Fibroblast of lung (primary cell): ENCODE measurements around the gene G0S2. TPM values are rescaled to one million over a fixed set of nuclear protein-coding genes. Genes with fewer than 3 reads are reported as not detected.

ENCODE experiments used
- DNase-seq, 2 donors: peaks; one replicate each; pipeline versions ENCODE4 v3.0.0 to v3.0.0-alpha.2; 2010; ENCODE audit warnings: low read depth in 2 of 2
- H2AFZ ChIP-seq: 2 replicates; pipeline ENCODE4 v1.5.1; 2012; ENCODE audit warnings: low read length, control low read depth, inconsistent platforms
- H3K27ac ChIP-seq: 2 replicates; pipeline ENCODE4 v1.5.1; 2011; ENCODE audit warnings: low read length, control low read depth; ENCODE audit not compliant: insufficient read depth
- H3K27me3 ChIP-seq: 2 replicates; pipeline ENCODE4 v1.5.1; 2011; ENCODE audit warnings: mild to moderate bottlenecking, low read length; ENCODE audit not compliant: control insufficient read depth, insufficient read depth
- H3K36me3 ChIP-seq: 2 replicates; pipeline ENCODE4 v1.5.1; 2011; ENCODE audit warnings: low read length; ENCODE audit not compliant: control insufficient read depth, insufficient read depth
- H3K4me1 ChIP-seq: 2 replicates; pipeline ENCODE4 v1.5.1; 2011; ENCODE audit warnings: low read length; ENCODE audit not compliant: control insufficient read depth, insufficient read depth; ENCODE audit errors: extremely low read depth
- H3K4me2 ChIP-seq: 2 replicates; pipeline ENCODE4 v1.5.1; 2011; ENCODE audit warnings: low read length, control low read depth; ENCODE audit not compliant: insufficient read depth; ENCODE audit errors: extremely low read depth
- H3K4me3 ChIP-seq, 4 experiments: fragments of 200-600 bp in 1 of 4; sonication (generic) in 1 of 4; replicated peaks in 1 of 4; 2 replicates each; pipeline ENCODE4 v1.5.1; 2011 to 2016; ENCODE audit warnings: low read length in 4 of 4, low read depth in 3 of 4, mild to moderate bottlenecking in 3 of 4, control low read depth in 2 of 4, inconsistent platforms in 1 of 4, mixed read lengths in 1 of 4; ENCODE audit not compliant: insufficient read depth in 1 of 4; ENCODE audit errors: control extremely low read depth in 1 of 4
- H3K79me2 ChIP-seq: 2 replicates; pipeline ENCODE4 v1.5.1; 2012; ENCODE audit warnings: mild to moderate bottlenecking, low read length, inconsistent platforms; ENCODE audit not compliant: control insufficient read depth, insufficient read depth
- H3K9ac ChIP-seq: 2 replicates; pipeline ENCODE4 v1.5.1; 2011; ENCODE audit warnings: mild to moderate bottlenecking, low read length, control low read depth; ENCODE audit not compliant: insufficient read depth
- H3K9me3 ChIP-seq: 2 replicates; pipeline ENCODE4 v1.5.1; 2012; ENCODE audit warnings: low read depth, low read length; ENCODE audit not compliant: control insufficient read depth, insufficient read depth
- H4K20me1 ChIP-seq: 2 replicates; pipeline ENCODE4 v1.5.1; 2011; ENCODE audit warnings: low read length; ENCODE audit not compliant: control insufficient read depth, insufficient read depth; ENCODE audit errors: extremely low read depth
- EZH2 ChIP-seq: IDR thresholded peaks from 2 replicates; pipeline ENCODE4 v1.5.1; 2012; ENCODE audit warnings: low read length, control low read depth, mild to moderate bottlenecking; ENCODE audit errors: missing control alignments
- polyA plus RNA-seq, 2 donors: library from polyadenylated mRNA; depleted of rRNA in 1 of 2; stranded (reverse) in 1 of 2; unstranded in 1 of 2; fragments of >200 nt; gene quantifications; 2 replicates each; pipeline ENCODE4 v1.2.1, GENCODE V29; 2011 to 2012; ENCODE audit warnings: missing spikeins in 1 of 2
- total RNA-seq: library from RNA; depleted of rRNA; stranded (reverse); fragments of >200 nt; gene quantifications from 2 replicates; pipeline ENCODE4 v1.2.1, GENCODE V29; 2014
- TF ChIP-seq, protein P1 (sequence below), 2 donors: IDR thresholded peaks in 1 of 2; conservative IDR thresholded peaks in 1 of 2; 1 replicate in 1 of 2; 2 replicates in 1 of 2; pipeline ENCODE4 v1.5.1; 2011 to 2012; ENCODE audit warnings: low read length in 2 of 2, control low read depth in 1 of 2, inconsistent platforms in 1 of 2, low read depth in 1 of 2, mild to moderate bottlenecking in 1 of 2

The G0S2 gene
- total and polyA plus RNA-seq, 2 donors (not counting 1 experiment from before 2014, with no cell fraction given), result 3.9 to 79.1 TPM

DNA sequence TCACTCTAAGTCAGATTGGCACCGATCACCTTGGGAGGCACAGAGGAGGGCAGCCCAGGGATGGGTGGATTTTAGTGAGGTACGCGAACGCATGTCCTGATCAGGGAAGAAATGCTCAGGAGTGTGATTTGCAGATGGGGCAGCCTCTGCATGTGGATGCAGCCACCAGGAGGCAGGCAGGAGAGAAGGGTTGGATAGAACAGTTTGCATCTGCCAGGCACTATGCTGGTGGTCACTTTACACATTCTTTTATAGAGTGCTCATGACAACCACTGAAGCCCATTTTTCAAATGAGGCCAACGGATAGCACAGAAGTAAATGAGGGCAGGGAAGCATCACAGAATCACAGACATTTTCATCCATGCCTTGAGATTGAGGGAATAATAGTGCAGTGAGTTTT lies 28.7 kb upstream of the G0S2 start:
- TF ChIP-seq, protein P1, sequence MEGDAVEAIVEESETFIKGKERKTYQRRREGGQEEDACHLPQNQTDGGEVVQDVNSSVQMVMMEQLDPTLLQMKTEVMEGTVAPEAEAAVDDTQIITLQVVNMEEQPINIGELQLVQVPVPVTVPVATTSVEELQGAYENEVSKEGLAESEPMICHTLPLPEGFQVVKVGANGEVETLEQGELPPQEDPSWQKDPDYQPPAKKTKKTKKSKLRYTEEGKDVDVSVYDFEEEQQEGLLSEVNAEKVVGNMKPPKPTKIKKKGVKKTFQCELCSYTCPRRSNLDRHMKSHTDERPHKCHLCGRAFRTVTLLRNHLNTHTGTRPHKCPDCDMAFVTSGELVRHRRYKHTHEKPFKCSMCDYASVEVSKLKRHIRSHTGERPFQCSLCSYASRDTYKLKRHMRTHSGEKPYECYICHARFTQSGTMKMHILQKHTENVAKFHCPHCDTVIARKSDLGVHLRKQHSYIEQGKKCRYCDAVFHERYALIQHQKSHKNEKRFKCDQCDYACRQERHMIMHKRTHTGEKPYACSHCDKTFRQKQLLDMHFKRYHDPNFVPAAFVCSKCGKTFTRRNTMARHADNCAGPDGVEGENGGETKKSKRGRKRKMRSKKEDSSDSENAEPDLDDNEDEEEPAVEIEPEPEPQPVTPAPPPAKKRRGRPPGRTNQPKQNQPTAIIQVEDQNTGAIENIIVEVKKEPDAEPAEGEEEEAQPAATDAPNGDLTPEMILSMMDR (conservative IDR thresholded peaks at IDR 0.05 in 1 of 2, IDR thresholded peaks at IDR 0.05 in 1 of 2; ENCODE audit: low read depth in 1 of 2, low read length in 2 of 2), result peak; percentile 41 to 49
- no peak for TF ChIP-seq EZH2
- Histone ChIP-seq H3K9ac (no peak overlapping the region), H3K27me3 (no peaks in the 10 kb centered on the region), H3K27ac (no peak overlapping the region), H2AFZ (no peak overlapping the region), H4K20me1 (no peaks in the 10 kb centered on the region), H3K36me3 (no peaks in the 10 kb centered on the region), H3K79me2 (no peaks in the 10 kb centered on the region), H3K4me1 (peaks cover 53% of the 10 kb centered on the region), H3K9me3 (no peaks in the 10 kb centered on the region), H3K4me3 (no peak overlapping the region), H3K4me2 (peak overlapping the region; percentile 5)
- DNase-seq, result peak; percentile 56 to 73

DNA sequence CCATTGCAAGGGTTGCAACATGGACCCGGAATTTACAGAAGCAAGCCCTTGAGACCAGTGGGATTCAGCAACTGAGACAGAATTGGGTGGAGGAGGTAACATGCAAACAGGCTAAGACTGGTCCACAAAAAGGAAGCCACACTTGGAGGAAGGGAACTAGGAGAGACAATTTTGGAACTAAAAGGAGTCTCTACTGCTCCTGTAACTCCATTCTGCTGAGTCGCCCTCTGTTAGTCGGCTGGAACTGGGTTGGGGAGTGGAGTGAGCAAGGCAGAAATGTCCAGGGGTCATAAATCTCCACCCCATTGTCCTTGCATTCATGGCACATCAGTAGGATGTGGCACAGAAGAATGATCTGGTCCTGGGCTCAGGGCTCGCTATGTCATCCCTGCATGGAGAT lies 28.1 kb upstream of the G0S2 start:
- peak overlapping the region; percentile 5 for H3K4me2 ChIP-seq

DNA sequence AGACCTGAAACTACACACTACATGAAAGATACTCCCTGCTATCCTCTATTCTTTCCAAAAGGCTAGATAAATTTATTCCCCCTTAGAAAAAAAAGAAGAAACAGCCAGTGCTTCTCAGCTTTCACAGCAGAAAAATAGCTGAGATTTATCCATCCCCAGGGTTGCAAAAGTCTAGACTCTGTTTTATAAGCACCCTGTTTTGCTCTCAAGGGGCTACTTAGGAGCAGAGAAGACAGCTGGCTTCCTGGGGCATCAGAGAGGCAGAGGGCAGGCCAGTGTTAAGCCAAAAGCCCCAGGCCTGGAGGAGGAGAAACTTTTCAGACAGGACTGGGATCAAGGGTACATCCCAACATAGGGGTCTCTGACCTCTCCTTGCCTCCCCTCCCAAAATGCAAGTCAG lies 26.9 kb upstream of the G0S2 start:
- no peaks in the 10 kb centered on the region for H3K27me3 ChIP-seq
- no peak overlapping the region for H3K27ac ChIP-seq
- H3K36me3 ChIP-seq, result no peaks in the 10 kb centered on the region
- H3K4me1 ChIP-seq, result peaks cover 43% of the 10 kb centered on the region
- DNase-seq, result no peak
- TF ChIP-seq EZH2, result no peak
- TF ChIP-seq, protein P1 (conservative IDR thresholded peaks at IDR 0.05 in 1 of 2, IDR thresholded peaks at IDR 0.05 in 1 of 2; ENCODE audit: low read depth in 1 of 2, low read length in 2 of 2), result no peak
- H3K9ac ChIP-seq, result no peak overlapping the region
- no peaks in the 10 kb centered on the region for H3K79me2 ChIP-seq
- H3K4me2 ChIP-seq, result no peak overlapping the region
- H3K4me3 ChIP-seq, result no peak overlapping the region
- H4K20me1 ChIP-seq, result no peaks in the 10 kb centered on the region
- H2AFZ ChIP-seq, result no peak overlapping the region
- H3K9me3 ChIP-seq, result no peaks in the 10 kb centered on the region

More for the DNA sequence above, 28.1 kb upstream of the G0S2 start:
- Histone ChIP-seq H3K79me2 (no peaks in the 10 kb centered on the region), H3K36me3 (no peaks in the 10 kb centered on the region), H4K20me1 (no peaks in the 10 kb centered on the region), H3K4me3 (no peak overlapping the region), H3K27me3 (no peaks in the 10 kb centered on the region), H3K9ac (no peak overlapping the region), H3K4me1 (peaks cover 50% of the 10 kb centered on the region), H3K27ac (no peak overlapping the region), H3K9me3 (no peaks in the 10 kb centered on the region), H2AFZ (no peak overlapping the region)
- no peak for DNase-seq
- TF ChIP-seq, protein P1 (conservative IDR thresholded peaks at IDR 0.05 in 1 of 2, IDR thresholded peaks at IDR 0.05 in 1 of 2; ENCODE audit: low read depth in 1 of 2, low read length in 2 of 2), result no peak
- no peak for TF ChIP-seq EZH2
